Measurements from ENCODE around the gene ERH. TPM values are rescaled to one million over a fixed set of nuclear protein-coding genes. Genes with fewer than 3 reads are reported as not detected.

Gene ERH
- total RNA-seq, 1 donor from 2014 or later = 128 TPM

GRCh38 chr14:69360438-69361108 is 37.5 kb downstream of the ERH start:
- Histone ChIP-seq H3K27me3 (ENCODE audit: low read depth) (no peaks in the 10 kb centered on the region), H3K9me3 (no peaks in the 10 kb centered on the region), H3K36me3 (no peaks in the 10 kb centered on the region), H3K4me3 (no peak overlapping the region), H3K4me1 (no peaks in the 10 kb centered on the region), H3K27ac (no peak overlapping the region)
- intact Hi-C loops (cut with DNase I) = no loop called here
- ATAC-seq (no peak), DNase-seq (no peak)
- no peak for TF ChIP-seq CTCF (IDR thresholded peaks at IDR 0.05)

GRCh38 chr14:69358966-69359365 is 39.1 kb downstream of the ERH start:
- DNase-seq = no peak
- no peak for TF ChIP-seq CTCF (IDR thresholded peaks at IDR 0.05)
- Histone ChIP-seq H3K4me3 (no peak overlapping the region), H3K27me3 (ENCODE audit: low read depth) (no peaks in the 10 kb centered on the region), H3K9me3 (no peaks in the 10 kb centered on the region), H3K27ac (no peak overlapping the region), H3K4me1 (no peaks in the 10 kb centered on the region), H3K36me3 (no peaks in the 10 kb centered on the region)
- intact Hi-C loops (cut with DNase I) = no loop called here
- ATAC-seq = no peak

- Histone ChIP-seq H3K27ac (no peak overlapping the region), H3K4me1 (no peaks in the 10 kb centered on the region), H3K27me3 (ENCODE audit: low read depth) (no peaks in the 10 kb centered on the region), H3K9me3 (no peaks in the 10 kb centered on the region), H3K36me3 (no peaks in the 10 kb centered on the region), H3K4me3 (no peak overlapping the region)
- DNase-seq (no peak), ATAC-seq (no peak)
- TF ChIP-seq CTCF (IDR thresholded peaks at IDR 0.05) = no peak
- intact Hi-C loops (cut with DNase I) = no loop called here
Measured at GRCh38 chr14:69358233-69358963, 39.7 kb downstream of the ERH start.

- Histone ChIP-seq H3K36me3 (no peaks in the 10 kb centered on the region), H3K27ac (no peak overlapping the region)
- ATAC-seq = no peak
Measured at GRCh38 chr14:69357544-69358200, 40.4 kb downstream of the ERH start.

More at GRCh38 chr14:69357544-69358200, 40.4 kb downstream of the ERH start:
- Histone ChIP-seq H3K4me1 (no peaks in the 10 kb centered on the region), H3K4me3 (no peak overlapping the region), H3K9me3 (no peaks in the 10 kb centered on the region), H3K27me3 (ENCODE audit: low read depth) (no peaks in the 10 kb centered on the region)
- DNase-seq = no peak
- no peak for TF ChIP-seq CTCF (IDR thresholded peaks at IDR 0.05)
- intact Hi-C loops (cut with DNase I) = no loop called here

Data from lower lobe of right lung (tissue), 2 donors.